HL-60 (cell line): ENCODE measurements around the gene C22orf23.

Experiments
- POLR2AphosphoS5 ChIP-seq: IDR thresholded peaks from 2 replicates; pipeline ENCODE4 v1.6.1; 2012; ENCODE audit warnings: low read depth
- TF ChIP-seq, protein P1 (sequence below): IDR thresholded peaks from one replicate; pipeline ENCODE4 v1.5.1; 2011; ENCODE audit warnings: low read length, control low read depth, inconsistent platforms; ENCODE audit not compliant: insufficient read depth

DNA sequence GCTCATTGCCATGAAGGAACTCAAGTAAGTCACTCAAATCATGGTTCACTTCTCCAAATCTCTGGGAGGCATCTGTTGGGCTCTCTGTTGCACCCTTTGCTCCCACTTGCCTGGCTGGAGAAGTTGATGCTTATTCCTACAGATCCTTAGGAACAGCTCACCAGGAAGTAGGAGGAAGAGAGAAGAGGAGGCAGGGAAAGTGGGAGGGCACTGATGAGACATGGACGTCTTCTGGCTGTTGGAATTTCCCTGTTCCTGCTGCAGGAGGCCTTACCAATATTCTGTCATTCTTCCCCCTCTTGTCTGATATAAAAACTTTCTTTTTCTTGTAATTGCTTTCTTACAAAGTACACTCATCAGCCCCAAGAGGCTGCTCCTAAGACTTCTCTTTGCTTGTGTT, 13.7 kb upstream of the C22orf23 start:
- TF ChIP-seq, protein P1, sequence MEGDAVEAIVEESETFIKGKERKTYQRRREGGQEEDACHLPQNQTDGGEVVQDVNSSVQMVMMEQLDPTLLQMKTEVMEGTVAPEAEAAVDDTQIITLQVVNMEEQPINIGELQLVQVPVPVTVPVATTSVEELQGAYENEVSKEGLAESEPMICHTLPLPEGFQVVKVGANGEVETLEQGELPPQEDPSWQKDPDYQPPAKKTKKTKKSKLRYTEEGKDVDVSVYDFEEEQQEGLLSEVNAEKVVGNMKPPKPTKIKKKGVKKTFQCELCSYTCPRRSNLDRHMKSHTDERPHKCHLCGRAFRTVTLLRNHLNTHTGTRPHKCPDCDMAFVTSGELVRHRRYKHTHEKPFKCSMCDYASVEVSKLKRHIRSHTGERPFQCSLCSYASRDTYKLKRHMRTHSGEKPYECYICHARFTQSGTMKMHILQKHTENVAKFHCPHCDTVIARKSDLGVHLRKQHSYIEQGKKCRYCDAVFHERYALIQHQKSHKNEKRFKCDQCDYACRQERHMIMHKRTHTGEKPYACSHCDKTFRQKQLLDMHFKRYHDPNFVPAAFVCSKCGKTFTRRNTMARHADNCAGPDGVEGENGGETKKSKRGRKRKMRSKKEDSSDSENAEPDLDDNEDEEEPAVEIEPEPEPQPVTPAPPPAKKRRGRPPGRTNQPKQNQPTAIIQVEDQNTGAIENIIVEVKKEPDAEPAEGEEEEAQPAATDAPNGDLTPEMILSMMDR, result no peak
- no peak for TF ChIP-seq POLR2AphosphoS5
